HFFc6 (cell line): ENCODE measurements around the gene APBB2. TPM values are rescaled to one million over a fixed set of nuclear protein-coding genes. Genes with fewer than 3 reads are reported as not detected.
A peak's percentile ranks its signal among the peaks of the same experiment; 100 is the strongest.

Experiments used
- DNase-seq: peaks from one replicate; pipeline ENCODE4 v3.0.0-alpha.2; 2018
- H3K27ac Mint-ChIP-seq: 2 replicates; pipeline ENCODE4 v1.8.0; 2020; ENCODE audit warnings: mild to moderate bottlenecking, mixed read lengths
- H3K27me3 Mint-ChIP-seq: 2 replicates; pipeline ENCODE4 v1.8.0; 2021; ENCODE audit warnings: mild to moderate bottlenecking, moderate library complexity, mixed read lengths; ENCODE audit not compliant: insufficient read depth
- H3K36me3 Mint-ChIP-seq: 2 replicates; pipeline ENCODE4 v1.8.0; 2021; ENCODE audit warnings: low read depth, mixed read lengths
- H3K4me1 Mint-ChIP-seq: 2 replicates; pipeline ENCODE4 v1.8.0; 2020; ENCODE audit warnings: low read depth, mixed read lengths
- H3K4me3 Mint-ChIP-seq: 2 replicates; pipeline ENCODE4 v1.8.0; 2020; ENCODE audit warnings: mild to moderate bottlenecking, moderate library complexity, mixed read lengths
- H3K9me3 Mint-ChIP-seq: 2 replicates; pipeline ENCODE4 v1.8.0; 2020; ENCODE audit warnings: mild to moderate bottlenecking, mixed read lengths
- CTCF ChIP-seq: fragments of 200-600 bp; sonication (generic); IDR thresholded peaks from 2 replicates; pipeline ENCODE4 v1.5.0; 2021; ENCODE audit warnings: antibody characterized with exemption, mild to moderate bottlenecking
- long read RNA-seq: library from polyadenylated mRNA; unstranded; transcript quantifications from one replicate; pipeline ENCODE4 v2.0.0, GENCODE V29; 2019
- total RNA-seq, 6 experiments: library from RNA; stranded (reverse); fragmentation: NEBNext Ultra II Directional; extraction: Animal tissue kit (Norgen Biotek cat#: 25700); gene quantifications; 2 replicates in 1 of 6; 3 replicates in 5 of 6; pipeline ENCODE4 v1.2.3, GENCODE V29; 2021

APBB2 gene
- 10 to 100 TPM; 32.4 to 45.5 (median 35.8) TPM for total RNA-seq
- long read RNA-seq, full-length matches to known transcripts: 3 of 18 reads
- long read RNA-seq, partial matches to known transcripts: 3 of 18 reads
- long read RNA-seq, other reads (novel, unspliced or antisense): 12 of 18 reads

GRCh38 chr4:41214136-41214824 is at the start of gene APBB2:
Gene APBB2, minus strand, starts transcription at chr4:41214542. Its CDS starts 181,288 bp downstream, at chr4:41033254.
- TF ChIP-seq CTCF: peak; percentile 92
- Mint-ChIP-seq H3K4me1 (peaks cover 53% of the 10 kb centered on the region), H3K27ac (peak within 1 kb of the TSS; percentile 74), H3K27me3 (no peaks in the 10 kb centered on the region), H3K9me3 (no peaks in the 10 kb centered on the region), H3K36me3 (0 out of 2 replicates have a peak, but pooled peaks cover 3% of the 10 kb centered on the region), H3K4me3 (peak within 1 kb of the TSS; percentile 97)
- DNase-seq: peak; percentile 95

- Mint-ChIP-seq H3K27ac (no peak overlapping the region), H3K4me1 (peaks cover 20% of the 10 kb centered on the region)
Observed at GRCh38 chr4:41262198-41262597, 47.9 kb upstream of the APBB2 start.

GRCh38 chr4:41260116-41260733 is 45.9 kb upstream of the APBB2 start:
- peaks cover 28% of the 10 kb centered on the region for H3K4me1 Mint-ChIP-seq
- no peak for TF ChIP-seq CTCF
- peaks cover 20% of the 10 kb centered on the region; the same call in 1 of the 2 replicates for H3K27me3 Mint-ChIP-seq
- H3K4me3 Mint-ChIP-seq: no peak overlapping the region
- H3K36me3 Mint-ChIP-seq: peaks cover 28% of the 10 kb centered on the region
- DNase-seq: no peak
- no peaks in the 10 kb centered on the region for H3K9me3 Mint-ChIP-seq
- H3K27ac Mint-ChIP-seq: no peak overlapping the region

More at GRCh38 chr4:41262198-41262597, 47.9 kb upstream of the APBB2 start:
- no peak overlapping the region for H3K4me3 Mint-ChIP-seq
- TF ChIP-seq CTCF: no peak
- peaks cover 32% of the 10 kb centered on the region for H3K36me3 Mint-ChIP-seq
- peaks cover 16% of the 10 kb centered on the region for H3K27me3 Mint-ChIP-seq
- H3K9me3 Mint-ChIP-seq: no peaks in the 10 kb centered on the region
- DNase-seq: no peak

GRCh38 chr4:41258783-41259182 is 44.4 kb upstream of the APBB2 start:
- Mint-ChIP-seq H3K27ac (peak overlapping the region; percentile 83), H3K9me3 (no peaks in the 10 kb centered on the region)
- DNase-seq: peak; percentile 66

GRCh38 chr4:41257906-41258305 is 43.6 kb upstream of the APBB2 start:
- no peak for TF ChIP-seq CTCF
- no peak for DNase-seq
- Mint-ChIP-seq H3K27me3 (peaks cover 19% of the 10 kb centered on the region), H3K27ac (peak overlapping the region; percentile 83), H3K9me3 (no peaks in the 10 kb centered on the region), H3K4me3 (peak overlapping the region; percentile 88), H3K36me3 (peaks cover 22% of the 10 kb centered on the region), H3K4me1 (peaks cover 28% of the 10 kb centered on the region)

More at GRCh38 chr4:41258783-41259182, 44.4 kb upstream of the APBB2 start:
- Mint-ChIP-seq H3K36me3 (peaks cover 28% of the 10 kb centered on the region), H3K27me3 (peaks cover 20% of the 10 kb centered on the region; the same call in 1 of the 2 replicates), H3K4me3 (peak overlapping the region; percentile 88), H3K4me1 (peaks cover 28% of the 10 kb centered on the region)
- peak; percentile 63 for TF ChIP-seq CTCF
